Activated CD8-positive, alpha-beta T cell treated with anti-CD3 and anti-CD28 coated beads for 36 hours (primary cell): Measurements from ENCODE around the gene COL6A1. TPM values are rescaled to one million over a fixed set of nuclear protein-coding genes. Genes with fewer than 3 reads are reported as not detected.

ENCODE experiments used
- ATAC-seq: fragments of 200-7000 bp; cut with Tn5 transposase; one replicate; pipeline ENCODE4 v1.10.0; 2021; ENCODE audit warnings: mild to moderate bottlenecking, moderate library complexity
- CTCF ChIA-PET: fragments of 350-600 bp; sonication (Branson Sonifier 250); formaldehyde crosslinking; loops from one replicate; lab custom pipeline; 2021; ENCODE audit warnings: antibody characterized with exemption; lab: Charles Lee
- POLR2A ChIA-PET: fragments of 350-600 bp; sonication (Branson Sonifier 250); formaldehyde crosslinking; loops from one replicate; lab custom pipeline; 2021; ENCODE audit warnings: antibody characterized with exemption; lab: Charles Lee
- DNase-seq: peaks from one replicate; pipeline ENCODE4 v3.0.0-alpha.2; 2020
- H3K27ac Mint-ChIP-seq: one replicate; pipeline ENCODE4 v1.8.0; 2021; ENCODE audit warnings: mild to moderate bottlenecking, mixed read lengths
- H3K27me3 Mint-ChIP-seq: one replicate; pipeline ENCODE4 v1.8.0; 2021; ENCODE audit warnings: mixed read lengths
- H3K36me3 Mint-ChIP-seq: one replicate; pipeline ENCODE4 v1.8.0; 2021; ENCODE audit warnings: low read depth, mixed read lengths
- H3K4me1 Mint-ChIP-seq: one replicate; pipeline ENCODE4 v1.8.0; 2021; ENCODE audit warnings: low read depth, mixed read lengths
- H3K4me3 Mint-ChIP-seq: one replicate; pipeline ENCODE4 v1.8.0; 2021; ENCODE audit warnings: mild to moderate bottlenecking, moderate library complexity, mixed read lengths
- H3K9me3 Mint-ChIP-seq: one replicate; pipeline ENCODE4 v1.8.0; 2021; ENCODE audit warnings: mixed read lengths
- intact Hi-C: fragments of 100-400 bp; cut with micrococcal nuclease; formaldehyde crosslinking; loops from one replicate; pipeline ENCODE4 v1.10.0; 2022
- total RNA-seq, 2 experiments: library from RNA; stranded (reverse); gene quantifications; one replicate each; pipeline ENCODE4 v1.2.3, GENCODE V29; 2021
- TF ChIP-seq, protein P1 (sequence below): fragments of 200-600 bp; IDR thresholded peaks from one replicate; pipeline ENCODE4 v1.8.0; 2022; ENCODE audit warnings: antibody characterized with exemption, mild to moderate bottlenecking

The COL6A1 gene
- total RNA-seq, 2 experiments from 2014 or later: 4.1 to 5.2 TPM

DNA sequence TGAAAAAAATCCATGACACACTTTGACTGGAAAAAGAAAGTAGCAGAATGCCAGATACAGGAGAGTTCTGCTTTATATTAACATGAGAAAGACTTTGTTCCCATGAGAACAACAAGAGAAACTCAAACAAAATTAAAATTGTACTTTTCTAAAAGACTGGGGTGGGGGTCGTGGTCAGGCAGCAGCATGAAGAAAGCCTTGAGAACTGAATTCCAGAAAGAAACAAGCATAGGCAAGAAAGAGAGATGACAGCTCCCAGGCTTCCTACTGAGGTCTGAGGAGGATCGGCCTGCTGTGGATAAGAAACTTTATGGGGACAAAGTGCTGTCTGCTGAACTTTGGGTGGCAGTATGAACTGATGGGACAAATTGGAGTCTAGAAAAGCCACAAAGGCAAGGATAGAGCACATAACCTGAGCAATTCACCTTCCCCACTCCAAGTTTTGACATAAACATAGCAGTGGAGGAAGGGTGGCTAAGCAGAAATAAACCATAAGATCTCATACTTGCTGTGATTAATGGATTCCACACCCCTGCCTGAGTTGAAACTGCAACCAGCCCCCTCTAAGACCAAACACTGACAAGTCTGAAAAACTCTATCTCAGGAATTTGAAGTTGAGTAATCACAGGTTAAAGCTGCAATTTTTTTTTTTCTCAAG lies 43.7 kb downstream of the COL6A1 start:
- H3K9me3 Mint-ChIP-seq: peaks cover 14% of the 10 kb centered on the region
- DNase-seq (no peak), ATAC-seq (peak; percentile 62)
- CTCF ChIA-PET: no interaction called here
- H3K27me3 Mint-ChIP-seq: peaks cover 19% of the 10 kb centered on the region
- no peak overlapping the region for H3K27ac Mint-ChIP-seq
- H3K4me1 Mint-ChIP-seq: peaks cover 18% of the 10 kb centered on the region
- TF ChIP-seq, protein P1, sequence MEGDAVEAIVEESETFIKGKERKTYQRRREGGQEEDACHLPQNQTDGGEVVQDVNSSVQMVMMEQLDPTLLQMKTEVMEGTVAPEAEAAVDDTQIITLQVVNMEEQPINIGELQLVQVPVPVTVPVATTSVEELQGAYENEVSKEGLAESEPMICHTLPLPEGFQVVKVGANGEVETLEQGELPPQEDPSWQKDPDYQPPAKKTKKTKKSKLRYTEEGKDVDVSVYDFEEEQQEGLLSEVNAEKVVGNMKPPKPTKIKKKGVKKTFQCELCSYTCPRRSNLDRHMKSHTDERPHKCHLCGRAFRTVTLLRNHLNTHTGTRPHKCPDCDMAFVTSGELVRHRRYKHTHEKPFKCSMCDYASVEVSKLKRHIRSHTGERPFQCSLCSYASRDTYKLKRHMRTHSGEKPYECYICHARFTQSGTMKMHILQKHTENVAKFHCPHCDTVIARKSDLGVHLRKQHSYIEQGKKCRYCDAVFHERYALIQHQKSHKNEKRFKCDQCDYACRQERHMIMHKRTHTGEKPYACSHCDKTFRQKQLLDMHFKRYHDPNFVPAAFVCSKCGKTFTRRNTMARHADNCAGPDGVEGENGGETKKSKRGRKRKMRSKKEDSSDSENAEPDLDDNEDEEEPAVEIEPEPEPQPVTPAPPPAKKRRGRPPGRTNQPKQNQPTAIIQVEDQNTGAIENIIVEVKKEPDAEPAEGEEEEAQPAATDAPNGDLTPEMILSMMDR: no peak
- POLR2A ChIA-PET: no interaction called here
- intact Hi-C loops: no loop called here
- no peak overlapping the region for H3K4me3 Mint-ChIP-seq
- H3K36me3 Mint-ChIP-seq: peaks cover 3% of the 10 kb centered on the region

DNA sequence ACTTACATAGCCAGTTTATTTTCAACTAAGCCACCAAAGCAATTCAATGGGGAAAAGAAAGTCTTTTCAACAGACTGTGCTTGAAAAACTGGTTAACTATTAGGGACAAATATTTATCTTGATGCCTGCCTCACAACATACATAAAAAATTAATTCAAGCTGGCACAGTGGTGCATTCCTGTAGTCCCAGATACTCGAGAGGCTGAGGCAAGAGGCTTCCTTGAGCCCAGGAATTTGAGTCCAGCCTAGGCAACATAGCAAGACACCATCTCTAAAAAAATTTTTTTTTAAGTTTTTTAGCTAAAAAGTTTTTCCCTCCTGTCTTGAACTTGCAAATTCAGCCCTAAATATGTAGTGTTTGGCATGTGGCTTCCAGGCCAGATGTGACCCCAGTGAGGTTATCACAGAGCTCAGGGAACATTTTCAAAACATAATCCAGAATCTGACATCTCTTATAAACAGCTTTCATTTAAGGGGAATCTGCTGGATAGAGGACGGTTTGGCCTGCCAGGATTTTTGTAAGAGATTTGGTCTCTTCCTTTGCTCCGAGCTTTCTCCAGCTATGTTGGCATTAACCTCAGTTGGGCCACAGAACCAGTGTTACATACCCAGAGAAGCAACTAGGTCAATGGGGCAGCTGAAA lies 46.4 kb downstream of the COL6A1 start:
- Mint-ChIP-seq H3K9me3 (peaks cover 17% of the 10 kb centered on the region), H3K27ac (no peak overlapping the region), H3K4me3 (no peak overlapping the region), H3K4me1 (peaks cover 18% of the 10 kb centered on the region), H3K27me3 (peaks cover 10% of the 10 kb centered on the region), H3K36me3 (peaks cover 3% of the 10 kb centered on the region)
- ATAC-seq (no peak), DNase-seq (no peak)
- CTCF ChIA-PET: interaction anchor here (0.7 kb wide), 1 partner anchor 11 kb away, joined by 3 read pairs; no protein-coding TSS in a partner anchor
- intact Hi-C loops: no loop called here
- POLR2A ChIA-PET: no interaction called here
- TF ChIP-seq, protein P1: no peak

DNA sequence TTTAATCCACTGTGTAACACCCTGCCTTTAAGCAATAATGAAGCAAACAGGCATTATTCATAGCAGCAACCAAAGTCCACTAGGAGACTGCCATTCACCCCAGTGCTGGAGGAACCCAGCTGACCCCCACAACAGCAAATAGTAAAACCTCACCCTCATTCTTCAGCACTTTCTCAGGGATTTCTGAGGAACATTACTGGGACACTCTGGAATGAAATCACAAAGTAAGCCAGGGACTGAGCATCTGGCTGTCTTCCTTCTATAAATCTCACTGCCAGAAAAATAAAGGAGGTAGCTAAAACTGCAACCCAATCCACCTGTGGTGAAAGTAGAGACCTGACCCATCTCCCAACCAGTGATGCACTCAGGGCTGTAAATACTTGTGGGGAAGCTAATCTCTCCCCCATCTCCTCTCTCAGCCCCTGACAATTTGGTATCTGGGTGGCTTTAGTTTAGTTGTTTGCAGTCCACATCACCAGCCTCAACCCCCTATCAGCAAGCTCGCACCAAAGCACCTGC lies 47.1 kb downstream of the COL6A1 start:
- Mint-ChIP-seq H3K4me1 (peaks cover 18% of the 10 kb centered on the region), H3K9me3 (peaks cover 17% of the 10 kb centered on the region), H3K27me3 (peaks cover 10% of the 10 kb centered on the region), H3K27ac (no peak overlapping the region), H3K36me3 (peaks cover 3% of the 10 kb centered on the region), H3K4me3 (no peak overlapping the region)
- TF ChIP-seq, protein P1: no peak
- intact Hi-C loops: no loop called here
- ATAC-seq (no peak), DNase-seq (no peak)
- ChIA-PET POLR2A (no interaction called here), CTCF (interaction anchor here (1.1 to 1.8 kb wide), 2 partner anchors 55 to 154 kb away, joined by 3 to 5 read pairs; no protein-coding TSS in a partner anchor)

DNA sequence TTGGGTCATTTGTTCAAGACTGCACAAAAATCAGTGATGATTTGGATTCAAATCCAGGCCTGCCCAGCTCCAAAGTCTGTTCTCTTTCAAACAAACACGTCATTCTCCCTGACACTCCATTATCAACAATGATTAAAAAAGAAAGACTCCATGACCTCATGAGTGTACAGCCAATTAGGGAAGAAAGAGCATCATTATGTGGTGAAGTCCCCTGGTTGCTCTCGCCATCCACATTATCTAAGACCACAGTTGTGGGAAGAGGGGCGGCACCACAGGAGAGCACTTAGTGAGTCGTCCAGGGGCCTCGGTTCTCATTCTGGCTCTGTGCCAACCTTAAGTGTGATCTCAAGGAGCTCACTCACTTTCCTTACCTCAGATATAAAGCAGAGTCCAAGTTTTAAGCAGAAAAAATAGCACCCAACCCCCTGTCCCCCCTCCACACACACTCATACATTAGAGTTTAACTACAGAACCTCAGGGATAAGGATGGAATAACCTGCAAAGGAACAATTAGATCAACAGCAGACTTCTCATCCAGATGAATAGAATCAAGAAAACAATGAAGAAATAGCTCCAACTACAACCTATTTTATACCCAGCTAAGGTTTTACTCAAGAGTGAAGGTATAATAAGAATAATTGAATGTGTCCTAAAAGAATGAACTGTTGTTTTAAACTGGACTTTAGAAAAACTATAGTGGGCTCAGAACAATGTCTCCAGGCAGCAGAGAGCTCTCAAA lies 47.8 kb downstream of the COL6A1 start:
- ChIA-PET CTCF (interaction anchor here (1.1 to 1.8 kb wide), 2 partner anchors 56 to 155 kb away, joined by 3 to 5 read pairs; no protein-coding TSS in a partner anchor), POLR2A (no interaction called here)
- Mint-ChIP-seq H3K4me1 (peaks cover 18% of the 10 kb centered on the region), H3K27me3 (peaks cover 10% of the 10 kb centered on the region), H3K4me3 (no peak overlapping the region), H3K9me3 (peaks cover 17% of the 10 kb centered on the region), H3K36me3 (peaks cover 3% of the 10 kb centered on the region), H3K27ac (no peak overlapping the region)
- TF ChIP-seq, protein P1: no peak
- intact Hi-C loops: no loop called here
- peak; percentile 52 for DNase-seq
- ATAC-seq: no peak
